ENCODE data around the gene BTN1A1.

DNA sequence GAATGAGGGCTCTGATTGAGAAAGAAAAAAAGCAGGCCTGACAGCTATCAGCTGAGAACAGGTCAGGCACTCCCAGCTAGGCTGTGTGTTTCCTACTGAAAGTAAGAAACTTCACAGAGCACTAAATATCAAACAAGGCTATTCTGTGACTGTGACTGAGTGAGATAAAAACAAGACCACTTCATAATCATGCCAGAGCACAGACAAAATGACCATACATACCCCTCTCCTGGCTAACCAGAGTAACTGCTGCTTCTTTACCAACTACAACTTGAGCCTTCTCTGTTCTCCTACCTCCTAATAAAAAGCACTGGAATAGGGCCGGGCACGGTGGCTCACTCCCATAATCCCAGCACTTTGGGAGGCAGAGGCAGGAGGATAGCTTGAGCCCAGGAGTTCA lies 6.8 kb upstream of the BTN1A1 start:
- no peak for TF ChIP-seq KDM1A (IDR thresholded peaks at IDR 0.05; ENCODE audit: low read depth)
- TF ChIP-seq, protein P1, sequence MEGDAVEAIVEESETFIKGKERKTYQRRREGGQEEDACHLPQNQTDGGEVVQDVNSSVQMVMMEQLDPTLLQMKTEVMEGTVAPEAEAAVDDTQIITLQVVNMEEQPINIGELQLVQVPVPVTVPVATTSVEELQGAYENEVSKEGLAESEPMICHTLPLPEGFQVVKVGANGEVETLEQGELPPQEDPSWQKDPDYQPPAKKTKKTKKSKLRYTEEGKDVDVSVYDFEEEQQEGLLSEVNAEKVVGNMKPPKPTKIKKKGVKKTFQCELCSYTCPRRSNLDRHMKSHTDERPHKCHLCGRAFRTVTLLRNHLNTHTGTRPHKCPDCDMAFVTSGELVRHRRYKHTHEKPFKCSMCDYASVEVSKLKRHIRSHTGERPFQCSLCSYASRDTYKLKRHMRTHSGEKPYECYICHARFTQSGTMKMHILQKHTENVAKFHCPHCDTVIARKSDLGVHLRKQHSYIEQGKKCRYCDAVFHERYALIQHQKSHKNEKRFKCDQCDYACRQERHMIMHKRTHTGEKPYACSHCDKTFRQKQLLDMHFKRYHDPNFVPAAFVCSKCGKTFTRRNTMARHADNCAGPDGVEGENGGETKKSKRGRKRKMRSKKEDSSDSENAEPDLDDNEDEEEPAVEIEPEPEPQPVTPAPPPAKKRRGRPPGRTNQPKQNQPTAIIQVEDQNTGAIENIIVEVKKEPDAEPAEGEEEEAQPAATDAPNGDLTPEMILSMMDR (IDR thresholded peaks at IDR 0.05) = no peak
- no peak for TF ChIP-seq POLR2A (IDR thresholded peaks at IDR 0.05; ENCODE audit: low read length)
